Measurements from ENCODE around the gene ZBTB34.

- TF ChIP-seq CTCF (IDR thresholded peaks at IDR 0.05) (no peak), POLR2A (IDR thresholded peaks at IDR 0.05) (no peak)
Observed at GRCh38 chr9:126880226-126880946, 19.9 kb downstream of the ZBTB34 start.
